Renal pelvis (tissue), 3 donors: ENCODE results near the gene NAPB. TPM values are rescaled to one million over a fixed set of nuclear protein-coding genes. Genes with fewer than 3 reads are reported as not detected.

ENCODE experiments used
- polyA plus RNA-seq, 3 donors: library from polyadenylated mRNA; unstranded; fragments of 120-200 nt; gene quantifications; one replicate each; pipeline ENCODE4 v1.2.1, GENCODE V29; 2013; ENCODE audit not compliant: insufficient read length in 3 of 3

NAPB gene
- polyA plus RNA-seq, 3 donors, result 14.3 to 23.5 (median 21.0) TPM

Other genes with a start within 250 kb of the NAPB start
- gene NXT1, start 70.7 kb downstream of the NAPB start, polyA plus RNA-seq, result 10 to 100 TPM; 17.3 to 22.4 (median 22.0) TPM
- gene GZF1, start 59.3 kb downstream of the NAPB start, polyA plus RNA-seq, result 10 to 100 TPM; 13.1 to 17.6 (median 17.5) TPM
- not detected for gene CSTL1, start 18.2 kb upstream of the NAPB start, polyA plus RNA-seq
- under 1 TPM in 1 of 3 donors, not detected in 2; 0.26 TPM for gene CST11, start 31.4 kb upstream of the NAPB start, polyA plus RNA-seq
- not detected for gene CST8, start 69.6 kb upstream of the NAPB start, polyA plus RNA-seq
- gene CST9L, start 147.0 kb upstream of the NAPB start, polyA plus RNA-seq, result not detected
- under 1 TPM in 1 of 3 donors, not detected in 2; 0.10 TPM for gene CST9, start 184.4 kb upstream of the NAPB start, polyA plus RNA-seq
- gene CST3, start 216.5 kb upstream of the NAPB start, polyA plus RNA-seq, result 100 to 1,000 TPM; 149 to 208 (median 172) TPM